RPMI8226 (cell line): ENCODE measurements around the gene ELP4.
"Not testable (repeated sequence)": the region's sequence is repeated elsewhere in the genome, so short reads cannot be mapped to it uniquely, and the experiment has no call there.

ENCODE experiments used
- DNase-seq: peaks from one replicate; pipeline ENCODE4 v3.0.0-alpha.2; 2015

ELP4 gene

GRCh38 chr11:31558001-31558400 is 48.4 kb downstream of the ELP4 start:
- DNase-seq, result no peak

GRCh38 chr11:31560842-31561476 is 51.4 kb downstream of the ELP4 start:
- no peak for DNase-seq

DNA sequence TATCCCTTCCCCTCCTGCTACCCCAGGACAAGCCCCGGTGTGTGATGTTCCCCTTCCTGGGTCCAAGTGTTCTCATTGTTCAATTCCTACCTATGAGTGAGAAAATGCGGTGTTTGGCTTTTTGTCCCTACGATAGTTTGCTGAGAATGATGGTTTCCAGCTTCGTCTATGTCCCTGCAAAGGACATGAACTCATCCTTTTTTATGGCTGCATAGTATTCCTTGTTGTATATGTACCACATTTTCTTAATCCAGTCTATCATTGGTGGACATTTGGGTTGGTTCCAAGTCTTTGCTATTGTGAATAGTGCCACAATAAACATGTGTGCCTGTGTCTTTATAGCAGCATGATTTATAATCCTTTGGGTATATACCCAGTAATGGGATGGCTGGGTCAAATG is 55.0 kb downstream of the ELP4 start:
- not testable (repeated sequence) for DNase-seq

GRCh38 chr11:31574133-31574532 is 64.6 kb downstream of the ELP4 start:
- DNase-seq, result not testable (repeated sequence)

DNA sequence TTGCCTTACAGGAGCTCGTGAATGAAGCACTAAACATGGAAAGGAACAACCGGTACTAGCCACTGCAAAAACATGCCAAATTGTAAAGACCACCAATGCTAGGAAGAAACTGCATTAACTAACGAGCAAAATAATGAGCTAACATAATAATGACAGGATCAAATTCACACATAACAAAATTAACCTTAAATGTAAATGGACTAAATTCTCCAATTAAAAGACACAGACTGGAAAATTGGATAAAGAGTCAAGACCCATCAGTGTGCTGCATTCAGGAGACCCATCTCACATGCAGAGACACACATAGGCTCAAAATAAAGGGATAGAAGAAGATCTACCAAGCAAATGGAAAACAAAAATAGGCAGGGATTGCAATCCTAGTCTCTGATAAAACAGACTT is 66.2 kb downstream of the ELP4 start:
- not testable (repeated sequence) for DNase-seq

DNA sequence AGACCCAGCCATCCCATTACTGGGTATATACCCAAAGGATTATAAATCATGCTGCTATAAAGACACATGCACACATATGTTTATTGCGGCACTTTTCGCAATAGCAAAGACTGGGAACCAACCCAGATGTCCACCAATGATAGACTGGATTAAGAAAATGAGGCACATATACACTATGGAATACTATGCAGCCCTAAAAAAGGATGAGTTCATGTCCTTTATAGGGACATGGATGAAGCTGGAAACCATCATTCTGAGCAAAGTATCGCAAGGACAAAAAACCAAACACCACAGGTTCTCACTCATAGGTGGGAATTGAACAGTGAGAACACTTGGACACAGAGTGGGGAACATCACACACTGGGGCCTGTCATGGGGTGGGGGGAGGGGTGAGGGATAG is 69.8 kb downstream of the ELP4 start:
- not testable (repeated sequence) for DNase-seq

GRCh38 chr11:31582697-31583096 is 73.1 kb downstream of the ELP4 start:
- DNase-seq, result no peak

- no peak for DNase-seq
These were observed 88.9 kb downstream of the ELP4 start for GRCh38 chr11:31598454-31598853.

DNA sequence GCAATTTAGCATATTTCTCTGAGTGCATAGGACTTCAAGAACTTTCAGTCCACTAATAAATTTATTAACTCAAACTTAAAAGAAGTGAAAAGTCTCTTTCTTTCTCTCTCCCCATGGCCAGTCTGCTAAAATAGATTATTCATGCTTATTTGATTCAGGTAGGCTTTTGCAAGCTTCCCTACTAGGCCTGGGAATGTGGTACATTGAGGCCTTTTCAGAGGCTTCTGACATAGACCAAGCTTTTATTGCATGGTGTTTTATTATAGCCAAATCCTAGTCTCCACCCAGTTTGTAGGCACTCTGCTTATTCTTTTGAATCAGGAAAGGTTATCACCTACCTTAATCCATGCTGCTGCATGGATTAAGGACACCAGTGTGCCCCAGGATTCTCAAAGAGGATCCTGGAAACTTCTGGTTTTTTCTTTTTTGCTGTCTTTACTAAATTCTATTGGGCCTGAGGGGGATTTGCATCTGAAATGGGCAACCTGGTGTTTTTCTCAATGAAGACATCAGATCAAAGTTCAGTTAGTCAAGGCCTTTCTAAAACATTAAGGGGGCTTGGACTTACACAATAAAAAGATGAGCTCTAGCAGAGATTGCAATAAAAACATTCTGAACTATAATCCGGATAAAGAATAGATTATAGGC is 92.2 kb downstream of the ELP4 start:
- DNase-seq, result no peak

- DNase-seq, result no peak
These were observed 97.3 kb downstream of the ELP4 start for GRCh38 chr11:31606893-31607292.

- no peak for DNase-seq
These were observed 98.3 kb downstream of the ELP4 start for GRCh38 chr11:31607914-31608313.

- no peak for DNase-seq
These were observed 99.4 kb downstream of the ELP4 start for GRCh38 chr11:31608995-31609394.

DNA sequence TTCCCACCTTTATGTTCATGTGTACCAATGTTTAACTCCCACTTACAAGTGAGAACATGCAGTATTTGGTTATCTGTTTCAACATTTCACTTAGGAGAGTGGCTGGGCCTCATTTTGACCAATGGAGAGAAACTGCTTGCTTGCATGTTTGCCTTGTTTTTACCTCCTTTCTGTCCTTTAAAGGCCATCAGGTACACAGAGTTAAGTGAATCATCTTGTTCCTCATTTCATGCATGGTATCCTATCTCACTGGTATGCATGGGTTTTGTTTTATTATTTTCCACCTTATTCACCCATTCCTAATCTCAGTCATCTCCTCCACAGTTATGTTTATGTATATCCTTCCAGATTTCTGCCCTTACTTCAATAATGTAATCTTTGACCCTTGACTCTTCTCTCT is 101.0 kb downstream of the ELP4 start:
- no peak for DNase-seq

DNA sequence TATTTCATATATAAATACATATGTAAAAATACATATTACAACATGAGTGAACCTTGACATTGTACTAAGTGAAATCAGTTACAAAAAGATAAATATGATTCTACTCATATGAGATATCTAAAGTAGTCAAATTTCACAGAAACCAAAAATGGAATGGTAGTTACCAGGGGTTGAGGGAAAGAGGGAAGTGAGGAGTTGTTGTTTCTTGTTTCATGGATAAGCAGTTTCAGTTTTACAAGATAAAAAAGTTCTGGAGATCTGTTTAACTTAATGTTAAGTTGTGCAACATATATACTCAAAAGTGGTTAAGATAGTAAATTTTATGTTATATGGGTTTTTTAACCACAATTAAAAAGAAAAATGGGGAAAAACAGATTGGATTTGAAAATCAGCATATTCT is 107.7 kb downstream of the ELP4 start:
- no peak for DNase-seq

- no peak for DNase-seq
These were observed 110.4 kb downstream of the ELP4 start for GRCh38 chr11:31619980-31620379.

- no peak for DNase-seq
These were observed 110.9 kb downstream of the ELP4 start for GRCh38 chr11:31620434-31620833.

DNA sequence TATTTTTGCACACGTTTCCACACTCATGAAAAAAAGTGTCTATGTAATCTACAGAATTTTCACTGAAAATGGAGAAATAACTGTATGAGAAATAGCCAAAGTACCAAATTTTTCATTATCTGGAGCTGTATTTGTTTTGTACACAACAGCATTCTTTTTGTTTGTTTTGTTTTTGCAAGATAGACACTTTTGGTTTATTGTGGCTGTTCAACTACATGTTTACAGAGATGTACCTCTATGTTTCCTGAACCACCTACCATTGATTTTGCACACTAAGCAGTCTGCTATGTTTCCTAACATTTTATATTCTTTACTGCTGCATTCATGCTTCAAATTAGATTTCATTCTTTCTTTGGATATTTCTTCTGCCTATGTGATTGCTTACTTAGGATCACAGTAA is 116.3 kb downstream of the ELP4 start:
- no peak for DNase-seq

DNA sequence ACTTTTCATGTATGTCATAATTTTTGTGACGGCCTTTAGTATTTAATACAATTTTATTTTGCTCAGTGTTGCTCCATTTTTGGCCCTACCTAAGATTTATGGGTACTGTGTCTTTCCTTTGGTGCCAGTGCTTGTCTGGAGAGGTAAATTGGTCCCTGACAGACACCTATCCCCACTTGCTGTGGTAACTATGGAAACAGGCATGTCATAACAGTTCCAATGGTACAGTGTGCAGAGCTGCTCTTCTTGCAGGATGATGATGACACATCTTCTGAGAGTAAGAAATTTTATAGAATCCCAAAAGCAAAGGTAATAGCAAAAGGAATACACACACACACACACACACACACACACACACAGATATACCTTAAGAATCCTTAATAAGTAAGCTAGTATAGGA is 118.5 kb downstream of the ELP4 start:
- DNase-seq, result no peak

DNA sequence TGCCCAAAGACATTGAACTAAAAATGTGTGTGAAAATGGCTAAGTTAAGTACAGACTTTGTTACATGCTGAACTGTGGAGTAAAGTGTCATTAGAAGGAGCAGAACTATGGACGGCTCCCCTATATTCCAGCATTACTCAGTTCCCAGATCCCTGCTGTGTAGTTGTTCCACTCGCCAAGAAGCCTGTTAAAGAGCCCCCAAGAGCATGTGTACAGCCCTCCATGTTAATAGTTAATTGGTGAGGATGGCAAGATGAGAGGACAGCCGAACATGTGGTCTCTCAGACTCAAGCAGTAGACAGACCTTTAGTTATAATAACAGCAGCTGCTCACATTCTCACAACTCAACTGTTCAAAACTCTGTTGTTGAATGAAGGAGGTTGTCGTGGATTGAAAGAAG is 127.4 kb downstream of the ELP4 start:
- no peak for DNase-seq

GRCh38 chr11:31640611-31641010 is 131.0 kb downstream of the ELP4 start:
- DNase-seq, result no peak

- no peak for DNase-seq
These were observed 132.0 kb downstream of the ELP4 start for GRCh38 chr11:31641477-31642062.

GRCh38 chr11:31643857-31644256 is 134.3 kb downstream of the ELP4 start:
- no peak for DNase-seq

GRCh38 chr11:31645747-31646146 is 136.2 kb downstream of the ELP4 start:
- DNase-seq, result no peak

DNA sequence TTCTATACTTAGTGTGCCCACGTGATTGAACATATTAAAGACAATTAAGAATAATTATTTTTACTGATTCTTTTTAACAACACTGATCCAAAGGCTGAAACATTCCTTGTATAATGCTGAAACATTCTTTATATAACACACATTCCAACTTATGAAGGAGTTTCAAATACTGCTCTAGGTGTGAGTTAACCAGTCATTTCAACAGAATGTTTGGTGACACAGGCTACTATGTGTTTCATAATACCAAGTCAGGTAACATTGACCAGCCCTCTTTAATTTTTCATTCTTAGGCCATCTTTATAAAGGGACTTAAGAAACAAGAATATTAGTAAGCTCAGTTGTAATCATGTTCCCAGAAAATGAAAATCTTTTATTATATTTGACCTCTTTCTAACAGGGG is 136.6 kb downstream of the ELP4 start:
- DNase-seq, result no peak
